Measurements from ENCODE around the gene ZFHX2.

GRCh38 chr14:23572524-23572828 is 20.9 kb upstream of the ZFHX2 start:
- TF ChIP-seq REST (IDR thresholded peaks at IDR 0.05; ENCODE audit: low read depth): no peak
- TF ChIP-seq, protein P1, sequence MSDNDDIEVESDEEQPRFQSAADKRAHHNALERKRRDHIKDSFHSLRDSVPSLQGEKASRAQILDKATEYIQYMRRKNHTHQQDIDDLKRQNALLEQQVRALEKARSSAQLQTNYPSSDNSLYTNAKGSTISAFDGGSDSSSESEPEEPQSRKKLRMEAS (IDR thresholded peaks at IDR 0.05): no peak
- no peak for TF ChIP-seq EP300 (IDR thresholded peaks at IDR 0.05; ENCODE audit: borderline replicate concordance)
- no peak for TF ChIP-seq TAF1 (IDR thresholded peaks at IDR 0.05; ENCODE audit: low read depth)
- no peak for TF ChIP-seq EGR1 (IDR thresholded peaks at IDR 0.05)
- TF ChIP-seq FOXM1 (IDR thresholded peaks at IDR 0.05; ENCODE audit: borderline replicate concordance, low read depth): no peak
- TF ChIP-seq YY1 (IDR thresholded peaks at IDR 0.05; ENCODE audit: low read depth): no peak
- no peak for TF ChIP-seq ZBTB7A (IDR thresholded peaks at IDR 0.05; ENCODE audit: low read depth)
